ENCODE results near the gene DPP10.
"Not testable (repeated sequence)": the region's sequence is repeated elsewhere in the genome, so short reads cannot be mapped to it uniquely, and the experiment has no call there.

DPP10 gene

DNA sequence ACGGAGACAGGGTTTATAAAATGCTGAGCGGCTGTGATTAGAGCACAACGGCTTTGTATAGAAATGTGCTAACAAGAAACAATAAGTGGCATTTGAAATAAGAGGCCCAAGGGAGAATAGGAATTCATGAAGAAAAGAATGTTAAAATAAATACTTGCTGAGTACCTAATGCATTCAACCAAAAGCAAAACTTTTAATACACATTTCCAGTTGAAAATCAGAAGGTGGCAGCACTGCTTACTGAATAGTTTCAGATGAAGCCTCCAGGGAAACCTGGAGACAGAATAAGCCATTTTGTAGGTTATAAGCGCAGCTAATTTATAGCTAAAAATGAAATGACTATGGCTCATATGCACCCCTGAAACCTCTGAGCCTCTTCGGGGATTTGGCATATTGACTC, 286.6 kb downstream of the DPP10 start:
- DNase-seq, result no peak

GRCh38 chr2:114735126-114735525, 292.7 kb downstream of the DPP10 start:
- DNase-seq, result no peak

GRCh38 chr2:114742245-114742644, 299.8 kb downstream of the DPP10 start:
- no peak for DNase-seq

- DNase-seq, result no peak
These were observed 303.3 kb downstream of the DPP10 start for GRCh38 chr2:114745700-114746099.

GRCh38 chr2:114748175-114748574, 305.7 kb downstream of the DPP10 start:
- not testable (repeated sequence) for DNase-seq

DNA sequence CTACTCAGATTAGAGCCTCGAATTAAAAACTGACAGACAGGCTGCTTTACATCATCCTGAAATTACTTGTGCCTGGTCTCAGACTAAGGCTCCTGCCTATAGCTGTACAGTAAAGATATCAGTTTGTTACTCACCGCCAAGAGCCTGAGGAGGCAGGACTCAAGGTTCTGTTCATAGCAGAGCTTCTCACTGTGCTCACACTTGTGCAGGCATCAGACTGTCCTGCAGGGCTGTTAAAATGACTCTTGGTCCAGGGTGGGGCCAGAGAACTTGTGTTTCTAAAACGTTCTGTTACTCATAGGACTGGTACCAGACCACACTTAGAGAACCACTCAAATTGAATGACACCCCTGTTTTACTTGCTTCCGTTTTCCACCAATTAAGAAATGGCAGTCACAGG, 310.0 kb downstream of the DPP10 start:
- no peak for DNase-seq

- no peak for DNase-seq
These were observed 310.7 kb downstream of the DPP10 start for GRCh38 chr2:114753145-114753544.

DNA sequence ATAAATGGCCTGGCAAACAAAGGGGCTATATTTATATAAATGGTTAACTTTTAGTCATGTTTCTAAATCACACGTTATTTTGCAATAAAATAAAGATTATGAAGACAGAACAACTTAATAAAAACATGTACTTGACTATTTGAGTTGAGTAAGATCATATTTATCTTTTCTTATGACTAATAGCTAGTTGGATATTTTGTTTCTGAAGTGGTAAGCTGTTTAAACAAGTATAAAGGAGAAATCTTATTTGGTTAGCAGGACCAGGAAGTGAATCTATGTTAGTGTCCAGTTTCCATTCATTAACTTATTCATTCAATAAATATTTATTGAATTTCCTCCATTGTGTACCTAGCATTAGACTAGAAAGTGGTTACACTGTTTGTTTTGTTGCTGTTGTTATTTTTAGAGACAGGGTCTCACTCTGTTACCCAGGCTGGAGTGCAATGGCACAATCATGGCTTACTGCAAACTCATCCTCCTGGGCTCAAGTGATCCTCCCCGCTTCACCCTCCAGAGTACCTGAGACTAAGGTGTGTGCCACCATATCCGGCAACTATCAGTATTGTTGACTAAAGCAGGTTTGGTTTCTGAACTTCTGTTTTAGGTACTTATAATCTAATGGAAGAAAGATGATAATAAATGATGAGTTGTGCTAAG, 312.6 kb downstream of the DPP10 start:
- no peak for DNase-seq

GRCh38 chr2:114762376-114762775, 319.9 kb downstream of the DPP10 start:
- no peak for DNase-seq

GRCh38 chr2:114762986-114763385, 320.5 kb downstream of the DPP10 start:
- DNase-seq, result no peak

GRCh38 chr2:114769110-114769509, 326.7 kb downstream of the DPP10 start:
- no peak for DNase-seq

DNA sequence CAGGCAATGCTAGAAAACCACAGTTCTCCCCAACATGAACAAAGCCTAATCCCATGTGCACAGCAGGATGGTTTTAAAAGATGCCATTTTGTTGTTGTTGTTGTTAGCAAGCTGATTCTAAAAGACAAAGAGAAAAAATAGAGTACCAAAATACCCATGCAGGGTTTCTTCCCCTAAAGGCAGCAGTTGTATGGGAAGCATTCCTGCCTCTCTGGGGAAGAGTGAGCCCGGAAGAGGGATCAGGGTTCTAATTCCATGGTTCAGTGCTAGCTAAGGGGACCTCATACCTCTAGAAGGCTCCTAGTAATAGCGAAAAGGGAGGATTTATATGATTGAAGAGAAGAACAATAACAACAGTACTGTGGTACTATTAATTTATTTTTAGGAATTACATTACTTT, 327.6 kb downstream of the DPP10 start:
- no peak for DNase-seq

GRCh38 chr2:114784046-114784445, 341.6 kb downstream of the DPP10 start:
- no peak for DNase-seq

- DNase-seq, result no peak
These were observed 342.6 kb downstream of the DPP10 start for GRCh38 chr2:114784890-114785583.

DNA sequence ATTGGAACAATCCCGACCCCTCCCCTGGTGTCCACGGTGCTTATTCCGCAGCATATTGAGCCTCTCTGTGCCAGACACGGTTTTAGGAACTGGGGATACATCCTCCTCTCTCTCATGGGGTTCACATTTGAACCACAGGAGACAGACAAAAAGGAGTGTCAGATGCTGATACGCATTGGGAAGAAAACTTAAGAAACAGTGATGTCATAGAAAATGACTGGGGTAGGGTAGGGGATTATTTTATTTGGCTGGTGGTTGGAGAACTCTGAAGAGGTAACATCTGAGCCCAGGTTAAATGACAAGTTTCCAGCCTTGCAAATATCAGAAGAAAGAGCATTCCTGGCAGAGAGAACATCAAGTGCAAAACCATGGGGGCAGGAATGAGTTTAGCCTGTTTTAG, 344.5 kb downstream of the DPP10 start:
- no peak for DNase-seq

GRCh38 chr2:114787486-114787885, 345.0 kb downstream of the DPP10 start:
- no peak for DNase-seq

DNA sequence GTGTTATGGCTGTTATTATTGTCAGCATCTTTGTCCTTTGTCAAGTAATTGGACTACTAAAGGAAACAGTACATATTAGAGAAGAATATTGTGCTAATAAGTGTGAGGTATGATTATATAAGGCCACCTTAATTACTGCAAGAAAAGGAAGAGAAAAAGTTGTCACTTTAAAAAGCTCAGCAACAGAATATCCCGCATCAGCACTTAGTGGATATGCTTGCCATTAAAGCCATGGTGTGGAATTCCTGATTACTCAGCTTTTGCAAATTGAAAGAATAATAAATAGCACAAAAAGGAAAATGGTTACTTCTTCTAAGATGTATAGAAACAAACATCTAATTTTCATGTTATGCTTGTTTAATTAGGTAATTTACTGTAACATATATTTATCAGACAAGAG, 347.5 kb downstream of the DPP10 start:
- DNase-seq, result no peak

GRCh38 chr2:114797540-114797939, 355.1 kb downstream of the DPP10 start:
- no peak for DNase-seq

DNA sequence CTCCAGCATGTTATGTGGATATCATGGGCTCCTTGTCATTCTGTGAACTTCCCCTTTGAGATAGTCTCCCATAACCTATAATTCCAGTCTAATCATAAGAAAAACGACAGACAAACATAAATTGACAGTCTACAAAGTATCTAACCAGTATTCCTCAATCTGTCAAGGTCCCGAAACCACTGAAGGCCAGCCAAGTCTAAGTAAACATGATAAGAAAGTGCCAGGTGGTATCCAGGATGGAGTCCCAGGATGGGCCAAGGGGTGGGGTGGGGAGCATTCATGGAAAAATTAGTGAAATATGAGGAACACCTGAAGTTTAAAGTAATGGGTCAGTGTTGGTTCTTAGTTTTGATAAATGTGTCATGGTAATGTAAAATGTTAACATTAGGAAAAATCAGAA, 355.5 kb downstream of the DPP10 start:
- DNase-seq, result no peak

- no peak for DNase-seq
These were observed 357.9 kb downstream of the DPP10 start for GRCh38 chr2:114800371-114800770.

DNA sequence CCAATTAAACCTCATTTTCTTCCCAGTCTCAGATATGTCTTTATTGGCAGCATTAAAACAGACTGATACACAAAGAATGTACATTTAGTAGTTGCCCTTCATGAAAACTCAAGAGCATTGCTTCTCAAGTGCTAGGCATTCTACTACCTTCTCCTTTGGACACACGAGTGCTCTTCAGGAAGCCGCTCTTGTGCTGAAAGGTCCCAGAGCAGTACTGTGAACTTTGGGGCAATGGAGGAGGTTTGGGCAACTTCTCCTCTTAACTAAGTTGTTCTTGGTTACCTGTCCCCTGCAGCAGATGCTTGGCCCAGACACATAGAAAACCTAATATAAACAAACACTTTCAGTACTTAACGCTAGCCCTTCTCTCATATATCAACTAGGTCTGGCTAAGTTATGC, 362.8 kb downstream of the DPP10 start:
- no peak for DNase-seq

DNA sequence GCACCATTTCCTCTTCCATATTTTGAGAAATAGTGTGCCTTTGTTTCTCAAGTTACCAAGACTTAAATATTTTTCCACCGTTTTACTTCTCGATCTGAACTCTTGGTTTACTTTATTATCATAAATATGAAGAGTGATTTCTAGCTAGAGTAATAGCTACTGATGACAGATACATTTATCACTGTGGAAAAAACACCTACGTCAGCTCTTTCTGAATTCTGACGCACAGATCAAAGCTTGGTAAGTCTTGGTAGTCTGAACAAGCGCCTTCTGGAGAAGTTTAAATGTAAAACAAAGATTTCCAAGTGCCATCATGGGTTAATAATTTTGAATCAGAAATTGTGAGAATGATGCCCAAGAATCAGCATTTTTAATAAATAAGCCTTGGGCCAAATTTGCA, 367.7 kb downstream of the DPP10 start:
- DNase-seq, result no peak

GRCh38 chr2:114812261-114812660, 369.8 kb downstream of the DPP10 start:
- no peak for DNase-seq

DNA sequence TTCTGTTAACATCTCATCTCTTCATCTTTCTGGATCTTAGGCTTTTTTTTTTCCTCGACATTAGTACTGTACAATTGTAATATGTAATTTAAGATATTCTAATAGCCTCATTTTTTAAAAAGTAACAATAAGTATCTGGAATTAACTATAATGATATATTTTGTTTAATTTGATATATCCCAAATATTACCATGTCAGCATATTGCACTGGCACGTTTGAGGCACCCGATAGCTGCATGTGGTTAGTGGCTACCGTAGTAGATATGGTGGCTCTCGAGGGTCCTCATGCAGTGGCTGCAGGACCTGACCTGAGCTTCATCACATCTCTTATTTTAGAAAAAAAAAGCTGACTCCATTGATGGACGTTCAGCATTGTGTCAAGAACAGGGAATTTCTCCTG, 371.9 kb downstream of the DPP10 start:
- no peak for DNase-seq

DNA sequence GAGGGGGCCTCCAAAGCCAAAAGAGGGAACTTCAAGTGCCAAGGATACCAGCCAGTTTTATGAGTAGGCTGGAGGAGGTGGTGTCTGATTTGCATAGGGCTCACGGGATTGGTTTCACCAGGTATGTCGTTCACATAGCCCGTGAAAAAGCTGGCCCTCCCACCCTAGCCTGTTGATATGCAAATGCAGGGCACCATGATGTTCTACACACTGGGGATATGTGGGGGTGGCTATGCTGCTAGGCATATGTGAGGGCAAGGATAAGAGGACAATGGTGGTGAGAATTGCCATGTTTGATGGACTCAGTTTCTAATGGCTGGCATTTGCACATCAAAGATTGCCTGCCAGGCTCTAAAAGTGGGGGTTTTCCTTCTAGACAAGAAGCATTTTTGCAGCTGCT, 378.6 kb downstream of the DPP10 start:
- no peak for DNase-seq

All from CD4-positive, alpha-beta T cell treated with Interferon gamma for 1 hour (primary cell).